CD4-positive, CD25-positive, alpha-beta regulatory T cell (primary cell): ENCODE data around the gene PDE5A. TPM values are rescaled to one million over a fixed set of nuclear protein-coding genes. Genes with fewer than 3 reads are reported as not detected.

Experiments used
- ATAC-seq, 2 donors: fragments of 150-1000 bp; cut with Tn5 transposase; one replicate each; pipeline ENCODE4 v1.10.0; 2021; ENCODE audit warnings: low read depth in 2 of 2, moderate number of reproducible peaks in 2 of 2, moderate library complexity in 1 of 2
- DNase-seq, 3 donors: peaks; one replicate each; pipeline versions ENCODE4 v3.0.0 to v3.0.0-alpha.2; 2012 to 2022; ENCODE audit warnings: mixed read lengths in 1 of 3
- H3K27ac ChIP-seq: one replicate; pipeline ENCODE4 v1.7.0; 2013; ENCODE audit warnings: mild to moderate bottlenecking, low read length; ENCODE audit not compliant: insufficient read depth, poor library complexity, severe bottlenecking
- H3K27me3 ChIP-seq: one replicate; pipeline ENCODE4 v1.7.0; 2013; ENCODE audit warnings: low read length; ENCODE audit not compliant: control insufficient read depth, insufficient read depth
- H3K36me3 ChIP-seq: one replicate; pipeline ENCODE4 v1.7.0; 2013; ENCODE audit warnings: mild to moderate bottlenecking, low read length, moderate library complexity; ENCODE audit not compliant: control insufficient read depth, insufficient read depth
- H3K4me1 ChIP-seq: 2 replicates; pipeline ENCODE4 v1.7.0; 2013; ENCODE audit warnings: mild to moderate bottlenecking, low read length; ENCODE audit not compliant: insufficient read depth, control insufficient read depth, poor library complexity, severe bottlenecking
- H3K4me3 ChIP-seq: one replicate; pipeline ENCODE4 v1.7.0; 2013; ENCODE audit warnings: low read depth, mild to moderate bottlenecking, low read length, moderate library complexity
- H3K9me3 ChIP-seq, 2 experiments: 1 replicate in 1 of 2; 2 replicates in 1 of 2; pipeline ENCODE4 v1.7.0; 2013; ENCODE audit warnings: low read length in 2 of 2, mild to moderate bottlenecking in 1 of 2, moderate library complexity in 1 of 2; ENCODE audit not compliant: control insufficient read depth in 2 of 2
- H3K27ac Mint-ChIP-seq, 3 donors: one replicate each; pipeline ENCODE4 v1.8.0; 2020 to 2022; ENCODE audit warnings: mild to moderate bottlenecking in 3 of 3, mixed read lengths in 3 of 3, moderate library complexity in 2 of 3
- H3K27me3 Mint-ChIP-seq: one replicate; pipeline ENCODE4 v1.8.0; 2022; ENCODE audit warnings: mild to moderate bottlenecking, mixed read lengths
- H3K36me3 Mint-ChIP-seq: one replicate; pipeline ENCODE4 v1.8.0; 2020; ENCODE audit warnings: mixed read lengths
- H3K4me1 Mint-ChIP-seq, 4 donors: one replicate each; pipeline ENCODE4 v1.8.0; 2020 to 2022; ENCODE audit warnings: mixed read lengths in 4 of 4, mild to moderate bottlenecking in 1 of 4
- H3K4me3 Mint-ChIP-seq, 4 donors: one replicate each; pipeline ENCODE4 v1.8.0; 2020 to 2022; ENCODE audit warnings: mild to moderate bottlenecking in 4 of 4, mixed read lengths in 4 of 4, moderate library complexity in 3 of 4
- H3K9me3 Mint-ChIP-seq, 7 donors: one replicate each; pipeline ENCODE4 v1.8.0; 2020 to 2022; ENCODE audit warnings: mixed read lengths in 7 of 7, mild to moderate bottlenecking in 3 of 7, moderate library complexity in 2 of 7
- polyA plus RNA-seq, 4 donors: library from polyadenylated mRNA; unstranded; fragments of 300-500 nt; fragmentation: Illumina TruSeq; gene quantifications; one replicate each; pipeline ENCODE4 v1.2.3, GENCODE V29; 2021
- total RNA-seq: library from RNA; stranded (reverse); gene quantifications from one replicate; pipeline ENCODE4 v1.2.3, GENCODE V29; 2022

The PDE5A gene
- total and polyA plus RNA-seq, 5 donors from 2014 or later = 0.63 to 4.9 (median 1.3) TPM

- Histone ChIP-seq H3K9me3 (no peaks in the 10 kb centered on the region), H3K36me3 (no peaks in the 10 kb centered on the region), H3K4me1 (no peaks in the 10 kb centered on the region), H3K27ac (no peak overlapping the region), H3K4me3 (no peak overlapping the region), H3K27me3 (no peaks in the 10 kb centered on the region)
- no peak overlapping the region for H3K4me3 Mint-ChIP-seq
- H3K4me1 Mint-ChIP-seq = no peaks in the 10 kb centered on the region
- H3K27me3 Mint-ChIP-seq = no peaks in the 10 kb centered on the region
- no peaks in the 10 kb centered on the region for H3K9me3 Mint-ChIP-seq
- H3K36me3 Mint-ChIP-seq = peaks cover 4% of the 10 kb centered on the region
- H3K27ac Mint-ChIP-seq = no peak overlapping the region
- no peak for ATAC-seq
- no peak for DNase-seq
Measured at GRCh38 chr4:119525771-119526712, 102.6 kb downstream of the PDE5A start.

GRCh38 chr4:119525005-119525749 lies 103.4 kb downstream of the PDE5A start:
- Mint-ChIP-seq H3K4me1 (no peaks in the 10 kb centered on the region), H3K4me3 (no peak overlapping the region), H3K27ac (no peak overlapping the region), H3K27me3 (no peaks in the 10 kb centered on the region), H3K9me3 (no peaks in the 10 kb centered on the region), H3K36me3 (peaks cover 7% of the 10 kb centered on the region)
- H3K27me3 ChIP-seq = no peaks in the 10 kb centered on the region
- no peak overlapping the region for H3K27ac ChIP-seq
- H3K4me3 ChIP-seq = no peak overlapping the region
- DNase-seq (no peak), ATAC-seq (no peak)
- no peaks in the 10 kb centered on the region for H3K4me1 ChIP-seq
- no peaks in the 10 kb centered on the region for H3K36me3 ChIP-seq
- H3K9me3 ChIP-seq = no peaks in the 10 kb centered on the region

DNA sequence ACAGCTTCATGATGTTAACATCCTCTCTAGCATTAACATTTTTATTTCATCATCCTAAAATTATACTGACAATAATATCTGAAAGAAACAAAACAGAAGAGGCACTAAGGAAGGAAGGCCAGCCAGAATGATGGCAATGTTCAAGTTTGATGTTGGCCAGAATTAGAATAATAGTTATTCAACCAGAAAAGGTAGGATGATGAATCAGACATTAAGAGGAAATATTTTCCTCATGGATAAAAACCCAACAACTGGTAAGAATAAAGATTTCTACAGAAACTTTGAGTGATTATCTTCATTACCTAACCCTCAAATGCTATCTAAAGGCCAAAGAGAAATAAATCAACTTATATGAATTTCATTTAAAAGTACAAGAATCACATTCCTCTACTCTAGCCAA lies 105.2 kb downstream of the PDE5A start:
- DNase-seq (no peak), ATAC-seq (no peak)
- H3K4me3 ChIP-seq = no peak overlapping the region
- no peaks in the 10 kb centered on the region for H3K4me1 Mint-ChIP-seq
- H3K9me3 Mint-ChIP-seq = no peaks in the 10 kb centered on the region
- H3K27ac Mint-ChIP-seq = no peak overlapping the region
- no peaks in the 10 kb centered on the region for H3K9me3 ChIP-seq
- H3K36me3 ChIP-seq = peaks cover 7% of the 10 kb centered on the region
- H3K27me3 ChIP-seq = no peaks in the 10 kb centered on the region
- no peak overlapping the region for H3K27ac ChIP-seq
- no peaks in the 10 kb centered on the region for H3K4me1 ChIP-seq
- H3K4me3 Mint-ChIP-seq = no peak overlapping the region
- no peaks in the 10 kb centered on the region for H3K27me3 Mint-ChIP-seq
- peaks cover 8% of the 10 kb centered on the region for H3K36me3 Mint-ChIP-seq

- ATAC-seq (no peak), DNase-seq (no peak)
- Mint-ChIP-seq H3K27me3 (no peaks in the 10 kb centered on the region), H3K4me3 (no peak overlapping the region), H3K4me1 (no peaks in the 10 kb centered on the region), H3K27ac (no peak overlapping the region), H3K9me3 (no peaks in the 10 kb centered on the region), H3K36me3 (peaks cover 18% of the 10 kb centered on the region)
- H3K27me3 ChIP-seq = no peaks in the 10 kb centered on the region
- no peaks in the 10 kb centered on the region for H3K4me1 ChIP-seq
- H3K27ac ChIP-seq = no peak overlapping the region
- H3K9me3 ChIP-seq = no peaks in the 10 kb centered on the region
- peaks cover 13% of the 10 kb centered on the region for H3K36me3 ChIP-seq
- no peak overlapping the region for H3K4me3 ChIP-seq
Measured at GRCh38 chr4:119521268-119521667, 107.3 kb downstream of the PDE5A start.

GRCh38 chr4:119518915-119519410 lies 109.6 kb downstream of the PDE5A start:
- Mint-ChIP-seq H3K4me1 (no peaks in the 10 kb centered on the region), H3K27me3 (no peaks in the 10 kb centered on the region), H3K9me3 (no peaks in the 10 kb centered on the region), H3K36me3 (peaks cover 18% of the 10 kb centered on the region), H3K4me3 (no peak overlapping the region), H3K27ac (no peak overlapping the region)
- Histone ChIP-seq H3K4me3 (no peak overlapping the region), H3K36me3 (peaks cover 30% of the 10 kb centered on the region), H3K27me3 (no peaks in the 10 kb centered on the region), H3K27ac (no peak overlapping the region), H3K4me1 (no peaks in the 10 kb centered on the region), H3K9me3 (no peaks in the 10 kb centered on the region)
- DNase-seq (no peak), ATAC-seq (no peak)

DNA sequence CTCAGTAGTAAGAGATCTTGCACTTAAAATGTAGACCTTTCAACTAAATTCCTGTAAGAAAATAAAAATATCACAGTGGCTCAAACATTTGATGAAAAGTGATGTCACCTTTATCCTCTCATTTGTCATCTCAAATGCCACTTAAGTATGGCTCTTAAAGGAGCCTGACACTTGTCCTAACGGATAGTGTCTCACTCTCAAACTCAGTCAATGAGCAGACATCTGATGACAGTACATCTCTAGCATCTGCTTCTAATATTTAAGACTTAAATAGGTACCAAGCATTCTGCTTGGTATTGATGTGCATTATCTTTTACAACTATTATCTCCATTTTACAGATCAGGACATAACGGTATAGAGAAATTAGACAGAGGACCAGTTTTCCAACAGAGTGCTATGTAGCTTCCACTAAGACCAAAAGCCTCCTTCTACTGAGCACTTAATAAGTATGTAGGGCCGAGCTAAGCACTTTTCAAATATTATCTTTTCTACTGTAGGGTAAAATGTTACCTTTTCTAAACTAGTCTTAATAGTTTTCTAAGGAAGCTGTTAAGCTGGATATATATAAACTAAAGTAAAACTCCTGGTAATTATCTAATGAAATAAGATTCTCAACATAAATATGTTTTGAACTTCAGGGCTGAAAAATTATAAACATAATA lies 110.2 kb downstream of the PDE5A start:
- Histone ChIP-seq H3K4me1 (no peaks in the 10 kb centered on the region), H3K4me3 (no peak overlapping the region), H3K27ac (no peak overlapping the region), H3K27me3 (no peaks in the 10 kb centered on the region), H3K9me3 (no peaks in the 10 kb centered on the region), H3K36me3 (peaks cover 33% of the 10 kb centered on the region)
- no peak overlapping the region for H3K27ac Mint-ChIP-seq
- H3K9me3 Mint-ChIP-seq = no peaks in the 10 kb centered on the region
- H3K27me3 Mint-ChIP-seq = no peaks in the 10 kb centered on the region
- ATAC-seq (no peak), DNase-seq (no peak)
- no peak overlapping the region for H3K4me3 Mint-ChIP-seq
- H3K36me3 Mint-ChIP-seq = peaks cover 23% of the 10 kb centered on the region
- H3K4me1 Mint-ChIP-seq = no peaks in the 10 kb centered on the region

DNA sequence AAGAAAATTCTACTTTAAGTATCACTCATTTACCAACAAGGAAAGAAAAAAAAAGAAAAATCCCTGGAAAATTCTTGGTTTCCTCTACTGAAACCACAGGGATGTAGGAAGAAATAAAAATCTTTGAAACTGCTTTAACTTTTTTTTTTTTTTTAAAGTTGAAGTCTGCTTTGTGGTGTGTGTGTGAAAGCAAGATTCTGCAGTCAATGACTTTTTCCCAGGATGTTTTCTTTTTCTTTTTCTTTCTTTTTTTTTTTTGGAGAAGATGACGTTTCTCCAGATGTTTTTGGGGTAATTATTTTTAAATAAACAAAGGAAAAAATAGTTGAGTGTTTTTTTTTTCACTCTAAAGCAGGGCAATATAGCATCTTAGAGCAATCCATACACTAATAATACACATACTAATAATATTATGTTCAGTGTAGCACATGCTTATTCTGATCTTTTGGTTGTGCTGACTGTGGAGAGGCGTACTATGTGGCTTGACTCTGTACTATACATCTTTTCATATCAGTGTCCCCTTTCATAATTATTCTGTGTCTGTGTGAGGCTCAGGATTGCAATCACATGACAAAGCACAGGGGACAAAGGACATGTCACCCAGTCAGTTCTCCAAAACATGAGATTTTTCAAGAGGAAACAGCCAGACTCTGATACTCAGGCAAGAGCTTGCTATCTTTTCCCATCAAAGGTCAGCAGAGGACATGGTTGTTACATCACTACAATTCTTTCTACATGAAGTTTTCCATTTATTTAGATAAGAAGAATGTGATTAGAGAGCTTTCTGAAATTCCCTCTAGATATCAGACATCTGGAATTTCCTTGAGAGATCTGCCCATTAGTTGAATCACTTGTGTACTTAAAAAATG lies 111.0 kb downstream of the PDE5A start:
- Histone ChIP-seq H3K27me3 (no peaks in the 10 kb centered on the region), H3K4me3 (no peak overlapping the region), H3K9me3 (no peaks in the 10 kb centered on the region), H3K4me1 (no peaks in the 10 kb centered on the region), H3K27ac (no peak overlapping the region), H3K36me3 (peaks cover 41% of the 10 kb centered on the region)
- Mint-ChIP-seq H3K4me3 (no peak overlapping the region), H3K27ac (no peak overlapping the region), H3K27me3 (no peaks in the 10 kb centered on the region), H3K9me3 (no peaks in the 10 kb centered on the region), H3K4me1 (no peaks in the 10 kb centered on the region), H3K36me3 (peaks cover 29% of the 10 kb centered on the region)
- DNase-seq (no peak), ATAC-seq (no peak)
